Endothelial cell of umbilical vein (primary cell): ENCODE results near the gene FAM53B. TPM values are rescaled to one million over a fixed set of nuclear protein-coding genes. Genes with fewer than 3 reads are reported as not detected.

Source experiments
- BruUV-seq: library from RNA; stranded (reverse); fragments of 400-500 nt; replicated peaks from 2 replicates; lab custom pipeline; 2021; lab: Mats Ljungman, UMichigan
- CTCF ChIA-PET: fragments of 300-600, 350-600 bp; sonication (Branson Sonifier 250); formaldehyde crosslinking; loops from one replicate; lab custom pipeline; 2021; ENCODE audit warnings: antibody characterized with exemption, inconsistent platforms; lab: Charles Lee
- POLR2A ChIA-PET: fragments of 300-600, 350-600 bp; sonication (Branson Sonifier 250); formaldehyde crosslinking; loops from one replicate; lab custom pipeline; 2021; ENCODE audit warnings: antibody characterized with exemption, inconsistent platforms; lab: Charles Lee
- DNase-seq: peaks from one replicate; pipeline ENCODE4 v3.0.0-alpha.2; 2011; ENCODE audit warnings: low read depth, low spot score
- FAIRE-seq: peaks from 2 replicates; lab custom pipeline; 2011; peaks lifted over from hg19 to GRCh38; lab: Jason Lieb, UNC
- H2AFZ ChIP-seq: 2 replicates; pipeline ENCODE4 v1.6.0; 2012; ENCODE audit warnings: low read depth, low read length, control low read depth, inconsistent platforms
- H3K27ac ChIP-seq: 2 replicates; pipeline ENCODE4 v1.5.1; 2011; ENCODE audit warnings: low read depth, mild to moderate bottlenecking, control low read depth, low read length, moderate library complexity; ENCODE audit not compliant: insufficient read depth
- H3K27me3 ChIP-seq, 2 experiments: 2 replicates each; pipeline versions ENCODE4 v1.6.0 to v1.6.1; 2011; ENCODE audit warnings: low read length in 2 of 2, mixed read lengths in 1 of 2; ENCODE audit not compliant: control insufficient read depth in 2 of 2, insufficient read depth in 2 of 2
- H3K36me3 ChIP-seq, 2 experiments: 2 replicates in 1 of 2; 3 replicates in 1 of 2; pipeline ENCODE4 v1.5.1; 2011; ENCODE audit warnings: low read length in 2 of 2, mild to moderate bottlenecking in 1 of 2, moderate library complexity in 1 of 2; ENCODE audit not compliant: control insufficient read depth in 2 of 2, insufficient read depth in 2 of 2; ENCODE audit errors: extremely low read depth in 1 of 2
- H3K4me1 ChIP-seq: 3 replicates; pipeline ENCODE4 v1.5.1; 2011; ENCODE audit warnings: mild to moderate bottlenecking, low read length; ENCODE audit not compliant: control insufficient read depth, insufficient read depth; ENCODE audit errors: extremely low read depth
- H3K4me2 ChIP-seq: 2 replicates; pipeline ENCODE4 v1.6.1; 2011; ENCODE audit warnings: low read length, control low read depth, mixed read lengths; ENCODE audit not compliant: insufficient read depth
- H3K4me3 ChIP-seq, 3 experiments: fragments of 200-600 bp in 1 of 3; sonication (generic), shearing (Covaris generic) in 1 of 3; replicated peaks in 1 of 3; 2 replicates each; pipeline ENCODE4 v1.5.1; 2011 to 2016; ENCODE audit warnings: control low read depth in 3 of 3, low read length in 3 of 3, mild to moderate bottlenecking in 2 of 3, inconsistent platforms in 1 of 3, low read depth in 1 of 3, moderate library complexity in 1 of 3; ENCODE audit not compliant: insufficient read depth in 1 of 3
- H3K79me2 ChIP-seq: 2 replicates; pipeline ENCODE4 v1.6.0; 2012; ENCODE audit warnings: low read length, inconsistent platforms; ENCODE audit not compliant: control insufficient read depth, insufficient read depth
- H3K9ac ChIP-seq: replicated peaks from 2 replicates; pipeline ENCODE3; 2011; ENCODE audit warnings: low read length, control low read depth; ENCODE audit not compliant: insufficient read depth; ENCODE audit errors: extremely low read depth
- H3K9me1 ChIP-seq: replicated peaks from 3 replicates; pipeline ENCODE4 v1.6.0; 2011; ENCODE audit warnings: mild to moderate bottlenecking, low read length; ENCODE audit not compliant: control insufficient read depth, insufficient read depth; ENCODE audit errors: extremely low read depth
- H3K9me3 ChIP-seq: replicated peaks from 2 replicates; pipeline ENCODE4 v1.5.1; 2012; ENCODE audit warnings: low read length, inconsistent platforms; ENCODE audit not compliant: control insufficient read depth, insufficient read depth
- H4K20me1 ChIP-seq: replicated peaks from 2 replicates; pipeline ENCODE3; 2011; ENCODE audit warnings: mild to moderate bottlenecking, low read length; ENCODE audit not compliant: control insufficient read depth, insufficient read depth; ENCODE audit errors: extremely low read depth
- EZH2 ChIP-seq: IDR thresholded peaks from 2 replicates; pipeline ENCODE4 v1.6.1; 2012; ENCODE audit warnings: borderline replicate concordance, low read depth, mild to moderate bottlenecking, moderate library complexity, low read length, inconsistent platforms; ENCODE audit not compliant: severe bottlenecking
- FOS ChIP-seq: IDR thresholded peaks from 2 replicates; pipeline ENCODE4 v1.6.1; 2011; ENCODE audit warnings: mild to moderate bottlenecking, low read length, moderate library complexity, borderline replicate concordance; ENCODE audit not compliant: insufficient read depth
- GATA2 ChIP-seq: IDR thresholded peaks from 2 replicates; pipeline ENCODE4 v1.7.0; 2011; ENCODE audit warnings: low read depth, mild to moderate bottlenecking, moderate library complexity, mixed read lengths, low read length; ENCODE audit not compliant: insufficient read length, insufficient read depth
- JUN ChIP-seq: IDR thresholded peaks from 2 replicates; pipeline ENCODE4 v1.6.1; 2011; ENCODE audit warnings: borderline replicate concordance, low read depth; ENCODE audit not compliant: insufficient read length, insufficient read depth
- MAX ChIP-seq: IDR thresholded peaks from 2 replicates; pipeline ENCODE4 v1.6.1; 2011; ENCODE audit not compliant: insufficient read depth, insufficient read length
- MYC ChIP-seq: IDR thresholded peaks from one replicate; pipeline ENCODE4 v1.6.1; 2011; ENCODE audit warnings: mild to moderate bottlenecking, low read depth, low read length
- POLR2A ChIP-seq: IDR thresholded peaks from 2 replicates; pipeline ENCODE4 v1.6.1; 2012; ENCODE audit warnings: low read depth, mild to moderate bottlenecking, control low read depth, low read length
- POLR2AphosphoS5 ChIP-seq: IDR thresholded peaks from 2 replicates; pipeline ENCODE4 v1.6.1; 2012; ENCODE audit warnings: low read depth, mild to moderate bottlenecking, control low read depth, low read length, moderate library complexity; ENCODE audit not compliant: insufficient read depth
- dilution Hi-C: fragments of 300-500 bp; cut with MboI; formaldehyde crosslinking; loops from one replicate; pipeline ENCODE4 v1.15.0; 2019; ENCODE audit warnings: low sequenced_read_pairs; ENCODE audit not compliant: extremely low pct_ligation_motif_present
- intact Hi-C: fragments of 100-400 bp; cut with micrococcal nuclease; formaldehyde crosslinking; loops from one replicate; pipeline ENCODE4 v1.10.0; 2022
- polyA plus RNA-seq, 4 experiments: library from polyadenylated mRNA; depleted of rRNA in 3 of 4; stranded (reverse) in 3 of 4; unstranded in 1 of 4; fragments of >200 nt; gene quantifications; 2 replicates each; pipeline versions ENCODE4 v1.2.1 to v1.2.3, GENCODE V29; 2011 to 2012; ENCODE audit warnings: missing spikeins in 1 of 4
- total RNA-seq: library from RNA; stranded (reverse); gene quantifications from 2 replicates; pipeline ENCODE4 v1.2.3, GENCODE V29; 2021
- TF ChIP-seq, protein P1 (sequence below), 2 donors: IDR thresholded peaks; 1 replicate in 1 of 2; 2 replicates in 1 of 2; pipeline ENCODE4 v1.5.1; 2011; ENCODE audit warnings: low read length in 2 of 2, mild to moderate bottlenecking in 2 of 2, moderate library complexity in 2 of 2, control low read depth in 1 of 2, inconsistent platforms in 1 of 2, low read depth in 1 of 2; ENCODE audit not compliant: insufficient read depth in 1 of 2; ENCODE audit errors: extremely low read depth in 1 of 2

Gene FAM53B
- total and polyA plus RNA-seq, 2 donors (not counting 3 experiments of a cell fraction or from before 2014, with no cell fraction given), result 8.5 to 21.1 TPM

DNA sequence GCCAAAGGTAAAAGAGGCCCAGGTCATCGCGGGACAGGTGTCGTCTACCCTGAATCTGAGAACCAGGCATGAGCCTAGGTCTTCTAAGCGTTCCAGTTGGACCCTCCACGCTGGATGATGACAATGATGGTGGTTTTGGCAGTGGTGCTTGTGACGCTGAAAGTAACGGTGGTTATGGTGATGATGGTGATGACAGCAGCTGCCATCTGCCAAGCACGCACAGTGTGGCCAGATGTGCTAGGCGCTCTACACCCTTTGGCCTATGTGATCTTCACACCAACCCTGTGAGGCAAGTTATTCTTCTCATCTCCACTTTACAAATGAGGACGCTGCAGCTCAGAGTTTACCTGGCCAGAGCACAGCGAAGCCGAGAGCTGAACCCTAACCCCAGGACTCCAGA lies 93.9 kb downstream of the FAM53B start:
- intact Hi-C loops (no loop called here), dilution Hi-C loops (no loop called here)
- Histone ChIP-seq H3K4me1 (peaks cover 35% of the 10 kb centered on the region), H3K36me3 (no peaks in the 10 kb centered on the region), H2AFZ (no peak overlapping the region), H3K9ac (no peak overlapping the region), H3K9me1 (no peaks in the 10 kb centered on the region), H3K27me3 (no peaks in the 10 kb centered on the region), H4K20me1 (no peaks in the 10 kb centered on the region), H3K4me3 (no peak overlapping the region), H3K79me2 (peaks cover 5% of the 10 kb centered on the region), H3K9me3 (no peaks in the 10 kb centered on the region), H3K4me2 (no peak overlapping the region), H3K27ac (no peak overlapping the region)
- TF ChIP-seq JUN (no peak), FOS (no peak), POLR2A (no peak), EZH2 (no peak), GATA2 (no peak), MAX (no peak), POLR2AphosphoS5 (no peak), MYC (no peak)
- TF ChIP-seq, protein P1, sequence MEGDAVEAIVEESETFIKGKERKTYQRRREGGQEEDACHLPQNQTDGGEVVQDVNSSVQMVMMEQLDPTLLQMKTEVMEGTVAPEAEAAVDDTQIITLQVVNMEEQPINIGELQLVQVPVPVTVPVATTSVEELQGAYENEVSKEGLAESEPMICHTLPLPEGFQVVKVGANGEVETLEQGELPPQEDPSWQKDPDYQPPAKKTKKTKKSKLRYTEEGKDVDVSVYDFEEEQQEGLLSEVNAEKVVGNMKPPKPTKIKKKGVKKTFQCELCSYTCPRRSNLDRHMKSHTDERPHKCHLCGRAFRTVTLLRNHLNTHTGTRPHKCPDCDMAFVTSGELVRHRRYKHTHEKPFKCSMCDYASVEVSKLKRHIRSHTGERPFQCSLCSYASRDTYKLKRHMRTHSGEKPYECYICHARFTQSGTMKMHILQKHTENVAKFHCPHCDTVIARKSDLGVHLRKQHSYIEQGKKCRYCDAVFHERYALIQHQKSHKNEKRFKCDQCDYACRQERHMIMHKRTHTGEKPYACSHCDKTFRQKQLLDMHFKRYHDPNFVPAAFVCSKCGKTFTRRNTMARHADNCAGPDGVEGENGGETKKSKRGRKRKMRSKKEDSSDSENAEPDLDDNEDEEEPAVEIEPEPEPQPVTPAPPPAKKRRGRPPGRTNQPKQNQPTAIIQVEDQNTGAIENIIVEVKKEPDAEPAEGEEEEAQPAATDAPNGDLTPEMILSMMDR (IDR thresholded peaks at IDR 0.05; ENCODE audit: extremely low read depth in 1 of 2, insufficient read depth in 1 of 2, low read depth in 1 of 2, low read length in 2 of 2), result no peak
- POLR2A ChIA-PET, result no interaction called here
- CTCF ChIA-PET, result interaction anchor here (1.3 kb wide), 1 partner anchor 10 kb away, joined by 3 read pairs; no protein-coding TSS in a partner anchor
- no TSS peak for BruUV-seq
- FAIRE-seq, result no peak
- no peak for DNase-seq
